WI38 (cell line): ENCODE measurements around the gene PPAN.

Source experiments
- H3K4me3 ChIP-seq: 2 replicates; pipeline ENCODE4 v1.5.1; 2011; ENCODE audit warnings: low read depth, mild to moderate bottlenecking, control low read depth, low read length
- TF ChIP-seq, protein P1 (sequence below): IDR thresholded peaks from 2 replicates; pipeline ENCODE4 v1.5.1; 2012; ENCODE audit warnings: low read depth, mild to moderate bottlenecking, control low read depth, low read length

PPAN gene

GRCh38 chr19:10093295-10094186, 12.6 kb upstream of the PPAN start:
- H3K4me3 ChIP-seq: no peak overlapping the region
- TF ChIP-seq, protein P1, sequence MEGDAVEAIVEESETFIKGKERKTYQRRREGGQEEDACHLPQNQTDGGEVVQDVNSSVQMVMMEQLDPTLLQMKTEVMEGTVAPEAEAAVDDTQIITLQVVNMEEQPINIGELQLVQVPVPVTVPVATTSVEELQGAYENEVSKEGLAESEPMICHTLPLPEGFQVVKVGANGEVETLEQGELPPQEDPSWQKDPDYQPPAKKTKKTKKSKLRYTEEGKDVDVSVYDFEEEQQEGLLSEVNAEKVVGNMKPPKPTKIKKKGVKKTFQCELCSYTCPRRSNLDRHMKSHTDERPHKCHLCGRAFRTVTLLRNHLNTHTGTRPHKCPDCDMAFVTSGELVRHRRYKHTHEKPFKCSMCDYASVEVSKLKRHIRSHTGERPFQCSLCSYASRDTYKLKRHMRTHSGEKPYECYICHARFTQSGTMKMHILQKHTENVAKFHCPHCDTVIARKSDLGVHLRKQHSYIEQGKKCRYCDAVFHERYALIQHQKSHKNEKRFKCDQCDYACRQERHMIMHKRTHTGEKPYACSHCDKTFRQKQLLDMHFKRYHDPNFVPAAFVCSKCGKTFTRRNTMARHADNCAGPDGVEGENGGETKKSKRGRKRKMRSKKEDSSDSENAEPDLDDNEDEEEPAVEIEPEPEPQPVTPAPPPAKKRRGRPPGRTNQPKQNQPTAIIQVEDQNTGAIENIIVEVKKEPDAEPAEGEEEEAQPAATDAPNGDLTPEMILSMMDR: no peak

- TF ChIP-seq, protein P1: no peak
- H3K4me3 ChIP-seq: no peak overlapping the region
These were observed 10.6 kb upstream of the PPAN start for GRCh38 chr19:10095622-10095947.

DNA sequence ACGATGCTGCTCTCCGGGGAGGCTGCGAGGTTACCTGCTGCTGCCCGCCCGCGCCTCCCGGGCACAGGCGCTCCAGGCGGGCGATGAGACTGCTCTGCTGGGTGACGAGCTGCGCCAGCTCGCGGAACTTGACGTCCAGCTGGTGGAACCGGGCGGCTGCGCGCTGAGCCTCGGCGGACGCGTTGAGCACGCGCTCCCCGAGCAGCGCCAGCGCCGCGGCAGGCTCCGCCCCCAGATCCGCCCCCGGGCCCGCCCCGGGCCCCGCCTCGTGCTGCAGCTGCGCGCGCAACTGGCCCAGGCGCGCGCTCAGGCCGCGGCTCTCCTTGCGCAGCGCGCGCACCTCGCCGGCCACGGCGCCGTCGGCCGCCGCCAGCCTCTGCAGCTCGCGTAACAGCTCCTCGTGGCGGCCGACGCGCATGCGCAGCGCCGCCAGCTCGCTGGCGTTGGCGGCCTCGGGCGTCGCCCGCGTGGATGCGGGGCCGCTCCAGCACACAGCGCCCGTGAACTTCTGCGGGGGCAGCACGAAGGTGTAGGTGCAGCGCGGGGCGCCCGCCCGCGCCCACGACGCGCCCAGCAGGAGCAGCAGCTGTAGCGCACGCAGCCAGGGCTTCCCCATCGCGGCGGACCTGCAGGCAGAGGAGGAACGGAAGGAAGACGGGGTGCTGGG, 10.1 kb upstream of the PPAN start:
- H3K4me3 ChIP-seq: peak overlapping the region; percentile 45
- TF ChIP-seq, protein P1: no peak

GRCh38 chr19:10096615-10096963, 9.6 kb upstream of the PPAN start:
- TF ChIP-seq, protein P1: no peak
- H3K4me3 ChIP-seq: peak overlapping the region; percentile 45

- no peak overlapping the region for H3K4me3 ChIP-seq
- TF ChIP-seq, protein P1: no peak
These were observed 5.9 kb upstream of the PPAN start for GRCh38 chr19:10100163-10100785.

DNA sequence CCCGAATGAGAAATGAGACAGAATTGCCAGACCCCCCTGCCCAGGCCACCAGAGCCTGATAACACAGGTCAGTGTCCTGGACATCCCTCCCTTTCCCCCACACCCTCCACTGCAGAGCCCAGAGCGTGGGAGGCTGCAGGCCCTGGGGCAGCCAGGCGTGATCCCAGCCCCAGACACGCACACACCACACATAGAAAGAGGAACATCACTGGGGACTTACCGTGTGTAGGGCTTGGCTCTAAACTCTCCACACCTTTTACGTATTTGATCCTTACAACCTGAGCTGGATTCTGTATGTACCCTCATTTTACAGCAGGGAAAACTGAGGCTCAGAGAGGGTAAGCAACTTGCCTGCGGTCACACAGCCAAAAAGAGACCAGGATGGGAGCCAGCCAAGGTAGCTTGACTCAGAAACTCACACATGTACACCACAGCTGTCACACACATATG, 3.4 kb upstream of the PPAN start:
- TF ChIP-seq, protein P1: no peak
- H3K4me3 ChIP-seq: no peak overlapping the region

DNA sequence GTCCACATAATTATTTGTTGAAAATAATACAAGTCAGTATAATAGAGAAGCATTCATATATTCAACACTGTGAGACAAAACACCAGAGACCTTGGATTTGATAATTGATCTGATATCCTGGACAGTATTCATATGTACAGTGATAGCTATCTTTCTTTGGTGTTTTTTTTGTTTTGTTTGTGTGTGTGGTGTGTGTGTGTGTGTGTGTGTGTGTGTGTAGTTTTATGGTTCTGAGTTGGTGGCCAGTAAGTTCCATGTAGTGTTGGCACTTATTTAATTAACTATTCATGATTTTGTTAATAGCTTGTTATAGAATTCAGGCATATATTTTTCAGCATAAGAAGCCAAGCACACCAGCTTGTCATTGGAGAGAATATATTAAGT, 2.0 kb upstream of the PPAN start:
- H3K4me3 ChIP-seq: no peak overlapping the region
- TF ChIP-seq, protein P1: no peak
